NCI-H1436 (cell line): Measurements from ENCODE around the gene PHF21B.

ENCODE experiments used
- DNase-seq: peaks from one replicate; lab custom pipeline; 2025; lab: John Stamatoyannopoulos, UW

PHF21B gene

GRCh38 chr22:44990810-44991209, 19.0 kb downstream of the PHF21B start:
- no peak for DNase-seq

- no peak for DNase-seq
Measured at GRCh38 chr22:44990328-44990727, 19.5 kb downstream of the PHF21B start.

GRCh38 chr22:44988671-44989070, 21.1 kb downstream of the PHF21B start:
- no peak for DNase-seq

- DNase-seq: no peak
Measured at GRCh38 chr22:44986926-44987325, 22.9 kb downstream of the PHF21B start.

- DNase-seq: no peak
Measured at GRCh38 chr22:44985906-44986527, 23.8 kb downstream of the PHF21B start.

GRCh38 chr22:44983878-44984482, 25.8 kb downstream of the PHF21B start:
- no peak for DNase-seq

GRCh38 chr22:44982445-44982844, 27.4 kb downstream of the PHF21B start:
- no peak for DNase-seq

GRCh38 chr22:44981857-44982256, 27.9 kb downstream of the PHF21B start:
- DNase-seq: no peak

GRCh38 chr22:44979154-44979553, 30.7 kb downstream of the PHF21B start:
- DNase-seq: no peak

- DNase-seq: peak; percentile 6
Measured at GRCh38 chr22:44975427-44976262, 34.2 kb downstream of the PHF21B start.

GRCh38 chr22:44974454-44974853, 35.4 kb downstream of the PHF21B start:
- no peak for DNase-seq

GRCh38 chr22:44973829-44974228, 36.0 kb downstream of the PHF21B start:
- no peak for DNase-seq

GRCh38 chr22:44972363-44973083, 37.3 kb downstream of the PHF21B start:
- no peak for DNase-seq

GRCh38 chr22:44971651-44972362, 38.0 kb downstream of the PHF21B start:
- DNase-seq: no peak

GRCh38 chr22:44970291-44970690, 39.5 kb downstream of the PHF21B start:
- DNase-seq: no peak

- DNase-seq: no peak
Measured at GRCh38 chr22:44969817-44970216, 40.0 kb downstream of the PHF21B start.

- no peak for DNase-seq
Measured at GRCh38 chr22:44968736-44969135, 41.1 kb downstream of the PHF21B start.

GRCh38 chr22:44965171-44965570, 44.6 kb downstream of the PHF21B start:
- DNase-seq: no peak

GRCh38 chr22:44964722-44965078, 45.1 kb downstream of the PHF21B start:
- DNase-seq: no peak

- no peak for DNase-seq
Measured at GRCh38 chr22:44963832-44964721, 45.7 kb downstream of the PHF21B start.
